Fibroblast of villous mesenchyme (primary cell): ENCODE results near the gene PXDN. TPM values are rescaled to one million over a fixed set of nuclear protein-coding genes. Genes with fewer than 3 reads are reported as not detected.

Experiments used
- DNase-seq: peaks from one replicate; pipeline ENCODE4 v3.0.0-alpha.2; 2010; ENCODE audit warnings: low read depth
- H3K4me3 ChIP-seq: 2 replicates; pipeline ENCODE4 v1.5.1; 2011; ENCODE audit warnings: low read depth, mild to moderate bottlenecking, low read length
- CTCF ChIP-seq: IDR thresholded peaks from 2 replicates; pipeline ENCODE4 v1.5.1; 2012; ENCODE audit warnings: low read depth, mild to moderate bottlenecking, low read length; ENCODE audit not compliant: insufficient read depth
- total RNA-seq: library from RNA; depleted of rRNA; stranded (reverse); fragments of >200 nt; gene quantifications from 2 replicates; pipeline ENCODE4 v1.2.3, GENCODE V29; 2012

Gene PXDN
- total RNA-seq, 1 donor, result 296 TPM

DNA sequence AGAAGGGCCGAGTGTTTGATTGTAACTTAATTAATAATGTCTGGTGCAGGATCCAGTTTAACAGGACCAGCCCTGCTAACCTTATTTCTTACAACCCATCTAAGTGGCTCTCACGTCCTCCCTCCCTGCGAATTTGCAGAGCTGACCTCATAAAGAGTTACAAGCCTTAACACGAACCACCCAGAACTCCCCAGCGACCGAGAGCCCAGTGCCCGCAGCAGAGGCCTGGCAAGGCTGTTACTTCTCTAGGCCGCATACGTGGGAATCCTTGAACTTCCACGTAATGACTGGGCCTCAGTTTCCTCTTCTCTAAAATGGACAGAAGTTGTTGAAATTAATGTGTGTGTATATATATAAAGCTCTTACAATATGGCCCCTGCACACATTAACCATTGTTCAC lies 55.5 kb downstream of the PXDN start:
- no peak for DNase-seq
- H3K4me3 ChIP-seq, result no peak overlapping the region
- TF ChIP-seq CTCF, result no peak

GRCh38 chr2:1688161-1688560 lies 56.2 kb downstream of the PXDN start:
- no peak for DNase-seq
- H3K4me3 ChIP-seq, result no peak overlapping the region
- TF ChIP-seq CTCF, result no peak

DNA sequence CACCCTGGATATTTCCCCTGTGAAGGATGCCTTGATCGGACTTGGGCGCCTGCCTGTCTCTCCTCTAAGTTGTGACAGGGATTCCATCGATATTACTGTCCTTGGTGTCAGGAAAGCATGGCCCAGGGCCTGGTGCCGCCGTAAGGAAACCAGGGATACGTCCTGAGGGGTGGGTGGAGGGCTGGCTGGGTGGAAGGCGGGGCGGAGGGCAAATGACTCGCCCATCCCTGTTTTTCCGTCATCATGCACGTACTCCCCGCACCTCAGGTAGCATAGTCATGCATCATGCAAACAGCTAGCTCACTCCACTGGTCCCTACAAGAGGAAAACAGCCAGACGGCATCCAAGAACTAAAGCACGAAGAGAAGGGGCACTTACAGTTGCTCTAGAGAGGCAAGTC lies 57.1 kb downstream of the PXDN start:
- no peak overlapping the region for H3K4me3 ChIP-seq
- no peak for DNase-seq
- TF ChIP-seq CTCF, result no peak

GRCh38 chr2:1686784-1687105 lies 57.6 kb downstream of the PXDN start:
- no peak for DNase-seq
- TF ChIP-seq CTCF, result no peak
- H3K4me3 ChIP-seq, result no peak overlapping the region

DNA sequence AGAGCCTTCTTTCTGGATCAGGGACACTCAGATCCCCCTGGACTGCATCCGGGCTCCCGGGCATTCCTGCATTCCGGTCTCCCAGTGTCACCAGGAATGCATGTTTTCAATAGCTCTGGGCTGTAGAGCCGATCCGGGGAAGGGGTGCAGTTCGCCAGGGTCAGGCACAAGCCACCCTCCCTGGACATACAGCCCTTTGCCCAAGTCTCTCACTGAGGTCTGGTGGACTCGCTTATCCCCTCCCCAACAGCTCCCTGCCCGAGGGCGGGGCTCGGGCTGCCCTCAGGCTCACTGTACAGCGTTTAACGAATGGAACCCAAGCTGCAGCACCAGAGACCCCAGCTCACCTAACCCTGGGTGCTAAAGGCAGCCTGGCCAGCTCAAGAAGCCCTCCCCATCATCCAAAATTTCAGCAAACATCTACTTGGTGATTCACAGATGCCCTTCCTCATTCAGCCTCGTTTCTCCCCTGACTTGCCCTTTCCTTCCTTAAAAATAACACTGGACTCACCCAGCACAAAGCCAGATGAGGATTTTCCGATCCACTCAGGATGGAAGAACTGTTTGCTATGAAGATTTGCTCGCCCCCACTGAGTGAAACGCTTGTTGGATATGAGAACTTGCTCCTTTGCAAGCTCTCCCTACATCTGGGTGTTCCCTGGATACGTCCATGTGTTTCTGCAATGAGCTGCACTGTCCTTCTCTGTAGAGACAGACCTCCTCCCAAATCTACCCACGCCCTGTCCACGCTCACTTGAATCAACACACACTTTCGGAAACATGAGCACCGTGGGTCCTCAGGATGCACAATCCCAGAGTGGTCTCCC lies 58.1 kb downstream of the PXDN start:
- TF ChIP-seq CTCF, result no peak
- no peak for DNase-seq

DNA sequence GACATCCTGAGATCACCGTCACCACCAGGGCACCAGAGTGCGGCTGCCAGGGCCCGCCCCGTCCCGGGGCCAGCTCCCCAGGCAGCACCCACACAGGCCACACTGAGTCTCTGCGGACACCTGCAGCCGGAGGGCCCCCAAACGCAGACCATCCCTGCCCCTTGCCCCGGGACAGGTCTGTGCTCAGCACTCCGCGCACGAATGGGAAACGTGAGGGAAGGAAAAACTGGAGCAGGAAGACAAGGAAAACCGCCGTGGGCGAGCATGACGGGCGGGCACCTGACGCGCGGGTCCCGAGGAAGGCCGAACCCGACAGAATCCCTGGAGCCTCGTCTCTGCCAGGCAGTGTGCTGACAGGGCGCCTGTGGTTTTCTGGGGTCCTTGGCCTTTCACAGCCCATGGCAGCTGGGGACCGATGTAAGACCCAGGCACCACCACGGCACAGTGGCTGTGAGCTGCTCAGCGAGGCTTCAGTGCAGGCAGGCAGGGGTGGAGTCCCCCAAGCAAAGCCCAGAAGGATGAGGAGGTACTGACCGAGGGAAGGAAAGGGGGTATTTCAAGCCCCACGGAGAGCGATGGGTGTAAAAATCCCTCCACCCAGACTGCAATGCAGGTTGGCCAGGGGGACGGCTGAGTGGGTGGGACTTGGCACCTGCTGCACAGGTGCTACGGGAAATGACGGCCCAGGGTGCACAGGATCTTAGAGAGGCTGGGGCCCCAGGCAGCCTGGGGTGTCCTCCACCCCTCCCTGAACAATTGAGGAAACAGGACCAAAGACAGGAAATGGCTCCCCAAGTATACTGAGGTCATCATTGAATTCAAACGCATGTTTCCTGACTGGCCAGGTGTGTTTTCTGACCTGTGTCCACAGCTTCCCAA lies 59.0 kb downstream of the PXDN start:
- H3K4me3 ChIP-seq, result no peak overlapping the region
- no peak for TF ChIP-seq CTCF
- no peak for DNase-seq

More for the DNA sequence above, 58.1 kb downstream of the PXDN start:
- no peak overlapping the region for H3K4me3 ChIP-seq
